Left kidney (tissue), 2 donors: ENCODE results near the gene HIVEP2. TPM values are rescaled to one million over a fixed set of nuclear protein-coding genes. Genes with fewer than 3 reads are reported as not detected.

Experiments used
- DNase-seq: peaks from one replicate; pipeline ENCODE4 v3.0.0-alpha.2; 2013
- polyA plus RNA-seq: library from polyadenylated mRNA; unstranded; fragments of 120-200 nt; gene quantifications from one replicate; pipeline ENCODE4 v1.2.1, GENCODE V29; 2013; ENCODE audit not compliant: insufficient read length

HIVEP2 gene
- polyA plus RNA-seq, 1 donor, result 12.3 TPM

DNA sequence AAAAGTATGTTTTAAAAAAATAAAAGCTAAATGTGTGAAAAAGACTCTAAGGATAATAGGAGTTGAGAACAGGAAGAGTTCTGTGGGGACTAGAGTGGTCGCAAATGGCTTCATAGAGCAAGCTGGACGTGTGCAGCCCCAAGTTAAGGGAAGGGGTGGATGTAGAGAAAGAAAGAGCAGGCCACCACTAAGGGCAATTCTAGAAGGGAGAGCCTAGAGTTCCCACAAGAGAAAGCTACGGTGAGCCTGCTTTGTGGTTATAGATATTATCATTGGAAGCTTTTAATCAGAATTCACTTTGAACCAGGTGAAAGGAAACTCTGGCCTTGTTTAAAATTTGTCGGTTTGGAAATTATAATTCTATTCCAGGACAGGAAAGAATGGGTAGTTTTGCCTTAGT lies 101.6 kb downstream of the HIVEP2 start:
- no peak for DNase-seq

DNA sequence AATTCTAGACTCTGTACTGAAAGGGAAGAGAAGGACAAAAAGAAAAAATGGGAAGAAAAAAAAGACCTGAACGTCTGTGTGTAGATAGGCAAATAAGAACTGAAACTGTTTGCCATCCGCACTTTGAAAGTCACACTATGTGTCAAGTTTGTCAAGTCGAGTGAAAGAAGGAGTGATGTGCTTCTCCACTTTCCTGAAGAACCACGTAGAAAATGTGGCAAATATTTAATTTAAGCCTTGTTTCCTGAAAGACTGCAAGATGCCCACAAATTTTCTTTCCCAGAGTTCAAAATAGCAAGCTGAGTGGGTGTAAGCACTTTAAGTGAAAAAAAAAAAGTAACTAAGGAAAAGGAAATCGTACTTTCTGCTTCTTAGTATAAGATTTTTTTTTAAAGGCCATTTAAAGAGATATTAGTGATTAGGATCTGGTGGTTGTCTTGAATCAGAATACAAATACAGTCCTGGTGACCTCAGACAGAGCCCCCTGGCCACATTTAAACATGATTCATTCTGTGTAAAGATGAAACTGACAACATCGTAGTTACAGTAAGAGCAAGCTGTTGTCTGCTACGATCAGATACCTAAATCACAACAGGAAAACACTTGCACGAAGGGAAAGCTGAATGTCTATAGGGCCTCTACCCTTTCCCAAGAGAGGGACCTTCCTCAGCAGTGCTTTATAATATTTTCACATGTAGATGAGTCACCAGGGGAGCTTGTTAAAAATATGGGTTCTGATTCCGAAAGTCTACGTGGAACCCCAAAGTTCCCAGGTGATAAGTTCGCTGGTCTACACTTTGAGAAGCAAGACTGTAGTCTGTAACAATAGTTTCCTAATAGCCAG lies 102.3 kb downstream of the HIVEP2 start:
- no peak for DNase-seq

DNA sequence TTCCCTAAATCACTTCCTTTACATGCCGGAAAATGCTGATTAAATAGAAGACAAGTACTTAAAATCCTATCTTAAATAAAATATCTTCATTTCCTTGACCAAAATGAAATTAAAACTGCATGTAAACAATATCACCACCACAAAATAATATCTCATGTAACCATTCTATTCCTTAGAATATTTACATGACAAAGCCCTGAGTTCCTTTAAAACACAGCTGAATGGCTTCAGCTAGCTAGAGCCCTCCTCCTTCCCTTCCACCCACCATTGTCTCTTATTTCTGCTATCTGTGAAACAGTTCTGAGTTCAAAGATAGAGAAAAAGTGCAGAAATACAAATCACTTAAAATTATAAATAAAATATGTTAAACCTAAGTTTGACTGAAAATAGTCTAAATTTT lies 103.1 kb downstream of the HIVEP2 start:
- DNase-seq, result no peak

DNA sequence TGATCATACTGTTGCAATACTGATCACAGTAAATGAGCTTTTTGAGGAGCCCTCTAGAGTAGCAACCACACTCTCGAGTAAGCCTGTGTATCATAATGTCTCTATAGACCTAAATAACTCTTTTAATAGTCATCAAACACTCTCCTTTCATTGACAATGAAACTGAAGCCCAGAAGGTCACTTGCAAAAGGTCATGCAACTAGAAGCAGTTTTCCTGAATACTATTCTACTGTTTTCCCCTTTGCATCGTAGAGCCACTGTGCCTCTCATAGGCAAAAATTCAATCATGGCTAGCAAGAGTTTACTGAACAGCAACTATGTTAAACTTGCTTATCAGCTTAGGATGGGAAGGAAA lies 105.3 kb downstream of the HIVEP2 start:
- DNase-seq, result no peak

DNA sequence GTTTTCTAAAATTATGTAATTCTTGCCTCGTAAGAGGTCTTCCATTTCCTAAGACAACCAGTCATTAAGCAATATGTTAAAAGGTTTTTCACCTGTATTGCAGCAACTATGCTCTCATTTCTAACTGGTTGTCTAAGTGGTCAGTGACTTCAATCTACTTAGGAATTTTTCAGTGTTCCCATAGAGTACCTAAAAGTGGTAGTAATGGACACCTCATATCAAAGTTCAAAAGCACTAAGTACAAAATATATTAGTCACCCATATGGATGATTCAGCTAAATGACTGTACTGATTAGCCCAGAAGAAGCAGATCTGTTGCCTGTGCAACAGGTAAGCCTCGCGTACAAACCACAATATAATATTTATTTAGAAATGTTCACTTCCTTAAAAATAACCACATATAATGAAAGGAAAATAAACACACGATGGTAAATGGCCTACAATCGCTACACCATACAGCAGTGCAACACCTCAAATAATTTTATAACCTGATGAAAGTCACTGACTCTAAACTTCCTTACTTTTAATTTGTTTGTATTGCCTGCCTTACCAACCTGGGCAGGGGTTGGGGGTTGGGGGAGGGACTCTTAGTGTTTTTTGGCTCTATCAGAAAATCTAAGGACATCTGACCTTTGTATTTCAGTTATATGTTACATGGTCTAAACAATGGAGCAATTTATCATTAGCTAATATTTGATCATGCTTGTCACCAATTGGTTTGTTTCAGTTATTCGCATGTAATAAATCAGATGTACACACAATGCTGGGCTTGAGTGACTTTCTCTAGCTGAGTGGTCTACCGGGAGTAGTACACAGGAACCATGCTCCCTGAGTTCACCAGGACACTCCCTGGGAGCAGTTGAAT lies 105.9 kb downstream of the HIVEP2 start:
- no peak for DNase-seq

DNA sequence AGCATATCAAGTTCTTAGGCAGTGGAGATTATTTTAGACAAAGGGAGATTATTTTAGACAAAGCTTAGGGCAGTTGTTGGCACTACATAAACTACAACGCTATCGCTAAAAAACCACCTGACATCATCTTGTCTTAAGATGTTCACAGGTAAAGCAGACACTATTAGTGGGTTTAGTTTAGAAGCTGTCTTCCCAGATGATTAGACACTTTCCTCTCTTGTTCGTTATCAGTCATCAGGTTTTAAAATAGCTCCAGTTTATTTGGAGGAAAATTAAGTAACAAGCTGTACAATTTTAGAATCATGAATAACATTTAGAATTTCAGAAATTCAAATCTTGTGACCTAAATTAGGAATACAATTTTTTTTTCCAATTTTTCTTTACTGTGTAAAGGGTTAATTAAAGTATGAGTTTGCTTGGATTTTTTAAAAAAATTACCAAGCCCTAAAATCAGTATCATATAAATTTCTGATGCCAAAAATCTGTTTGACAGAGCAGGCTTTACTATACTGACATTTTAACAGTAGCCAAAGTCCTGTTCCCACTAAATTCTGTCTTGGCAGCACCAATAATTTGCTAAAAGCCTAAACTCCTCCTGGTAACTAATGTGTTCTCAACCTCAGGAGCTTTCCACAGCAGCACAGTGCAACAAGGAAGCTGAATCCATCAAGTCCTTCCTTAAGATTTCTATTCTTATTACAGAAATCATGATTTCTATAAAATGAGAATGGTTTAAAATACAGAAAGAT lies 109.0 kb downstream of the HIVEP2 start:
- no peak for DNase-seq

DNA sequence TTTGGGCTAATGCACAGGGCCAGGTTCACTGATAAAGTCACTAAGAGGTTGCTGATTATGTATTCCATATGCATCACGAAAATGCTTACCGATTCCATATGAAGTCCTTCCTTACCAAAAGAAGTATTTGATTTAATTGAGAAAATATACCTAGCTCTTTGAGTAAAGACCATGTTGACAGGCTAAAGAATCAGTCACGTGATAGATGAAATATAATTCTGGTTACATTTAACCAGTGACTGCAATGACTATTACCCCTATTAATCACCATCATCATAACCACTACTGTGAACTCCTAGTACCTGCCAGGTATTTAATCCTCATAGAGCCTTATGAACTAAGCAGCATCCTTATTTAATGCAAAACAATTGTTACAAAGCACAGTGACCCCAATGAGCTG lies 110.1 kb downstream of the HIVEP2 start:
- DNase-seq, result no peak

DNA sequence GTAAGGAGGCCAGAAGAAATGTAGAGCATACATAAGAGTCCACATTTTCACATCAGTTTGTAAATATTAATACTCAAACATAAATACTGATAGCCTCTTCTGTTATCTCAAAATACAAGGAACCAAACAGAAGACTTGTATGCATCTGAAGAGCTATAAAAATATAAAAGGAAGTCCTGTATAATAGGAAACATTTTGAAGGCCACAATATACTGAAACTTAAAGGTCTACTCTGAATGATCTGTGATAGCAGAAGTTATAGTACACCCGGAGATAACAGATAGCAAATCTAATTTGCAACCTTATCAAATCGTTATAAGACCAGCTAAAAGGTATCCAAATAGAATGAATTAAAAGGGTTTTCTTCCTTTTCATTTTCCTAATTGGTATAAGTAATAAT lies 111.2 kb downstream of the HIVEP2 start:
- no peak for DNase-seq

DNA sequence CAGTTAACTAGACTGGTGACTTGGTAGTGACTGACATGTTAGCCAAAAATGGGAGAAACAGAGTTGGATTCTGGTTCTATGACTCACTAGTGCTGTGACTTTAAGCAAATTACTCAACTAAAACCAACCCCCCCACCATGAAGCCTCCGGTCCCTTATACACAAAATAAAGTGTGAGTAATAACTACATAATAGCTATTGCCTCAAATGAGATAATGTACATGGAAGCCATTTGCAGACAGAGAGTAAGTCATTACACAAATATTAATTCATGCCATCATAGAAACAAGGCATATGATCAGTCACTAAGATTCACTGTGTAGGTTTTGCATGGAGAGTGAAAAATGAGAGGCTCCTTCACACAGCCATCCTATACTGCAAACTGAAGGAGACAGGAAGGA lies 111.9 kb downstream of the HIVEP2 start:
- no peak for DNase-seq

DNA sequence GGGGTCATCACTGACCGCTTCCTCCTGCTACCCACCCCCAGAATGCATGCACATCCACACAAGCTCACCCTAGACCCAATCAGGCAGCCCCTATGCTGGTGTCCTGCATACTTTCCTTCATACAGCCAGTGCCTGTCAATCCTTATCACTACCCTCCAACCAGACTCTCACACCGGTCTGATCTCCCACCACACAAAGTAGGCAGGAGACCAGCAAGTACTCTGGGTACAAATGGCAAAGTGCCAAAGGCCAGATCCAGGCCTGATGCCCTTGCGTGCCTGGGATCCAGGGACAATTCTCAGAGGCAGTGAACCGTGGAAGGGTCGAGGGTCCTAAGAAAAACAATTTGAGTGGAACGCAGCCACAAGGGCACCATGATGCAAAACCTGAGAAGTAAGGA lies 114.2 kb downstream of the HIVEP2 start:
- DNase-seq, result no peak

DNA sequence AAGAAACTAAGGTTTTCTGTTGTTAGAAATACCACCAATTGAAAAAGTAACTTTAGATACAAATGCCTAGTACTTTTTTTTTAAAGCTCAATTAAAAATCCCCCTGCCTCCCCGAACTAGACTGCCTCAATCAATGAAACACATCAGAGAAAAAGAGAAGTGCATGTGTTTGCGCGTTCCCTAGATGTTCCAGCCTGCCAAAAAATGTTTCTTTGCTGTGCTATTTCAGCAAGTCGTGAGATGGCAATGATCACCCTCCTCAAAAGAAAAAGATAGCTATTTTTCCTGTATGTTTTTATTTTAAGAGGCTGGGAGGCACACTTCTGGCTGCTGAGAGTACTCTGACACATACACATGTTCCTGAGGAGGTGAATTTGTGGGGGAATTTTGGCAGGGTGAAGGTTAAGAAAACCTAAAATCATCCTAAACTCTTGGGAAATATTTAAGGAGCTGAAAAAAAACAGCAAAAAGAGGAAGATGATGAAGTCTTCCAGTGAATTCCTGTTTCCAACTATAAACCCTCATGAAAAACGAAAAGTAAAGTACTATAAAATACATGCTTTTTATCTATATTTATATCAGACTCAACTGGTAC lies 114.8 kb downstream of the HIVEP2 start:
- DNase-seq, result no peak

DNA sequence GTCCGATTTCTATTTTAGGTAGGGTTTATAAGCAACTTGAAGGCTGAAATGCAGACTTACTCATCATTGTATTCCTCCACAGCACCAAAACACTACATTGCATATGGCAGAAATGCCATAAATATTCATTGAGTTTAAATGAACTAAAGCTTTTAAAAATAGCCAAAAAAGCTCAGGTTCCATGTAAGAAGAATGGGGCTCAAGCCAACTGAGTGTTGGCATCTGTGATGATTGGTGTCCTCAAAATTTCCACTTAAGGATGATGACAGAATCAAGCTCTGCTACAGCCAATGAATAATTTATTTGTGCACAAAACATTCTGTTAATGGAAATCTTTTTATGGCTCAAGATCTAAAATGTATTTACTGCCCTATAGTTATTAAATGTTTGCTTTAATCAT lies 115.4 kb downstream of the HIVEP2 start:
- DNase-seq, result no peak

DNA sequence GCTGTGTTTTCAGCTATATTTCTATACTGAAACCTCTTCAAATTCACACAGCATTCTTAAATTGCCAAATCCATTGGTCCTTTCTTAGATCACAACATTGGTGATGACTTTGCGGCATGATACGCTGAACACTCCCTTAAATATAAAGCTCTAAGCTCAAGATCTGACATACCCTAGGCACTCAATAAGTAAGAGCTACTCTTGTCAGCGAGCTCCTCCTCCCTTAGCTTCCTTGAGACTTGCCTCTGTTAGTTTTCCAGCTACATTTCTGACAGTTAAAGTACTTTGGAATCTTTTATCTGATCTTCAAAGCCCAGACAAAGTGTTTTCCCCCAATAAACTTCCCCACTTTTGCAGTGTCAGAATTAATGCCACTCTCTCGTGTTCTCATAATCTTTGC lies 117.0 kb downstream of the HIVEP2 start:
- DNase-seq, result no peak

DNA sequence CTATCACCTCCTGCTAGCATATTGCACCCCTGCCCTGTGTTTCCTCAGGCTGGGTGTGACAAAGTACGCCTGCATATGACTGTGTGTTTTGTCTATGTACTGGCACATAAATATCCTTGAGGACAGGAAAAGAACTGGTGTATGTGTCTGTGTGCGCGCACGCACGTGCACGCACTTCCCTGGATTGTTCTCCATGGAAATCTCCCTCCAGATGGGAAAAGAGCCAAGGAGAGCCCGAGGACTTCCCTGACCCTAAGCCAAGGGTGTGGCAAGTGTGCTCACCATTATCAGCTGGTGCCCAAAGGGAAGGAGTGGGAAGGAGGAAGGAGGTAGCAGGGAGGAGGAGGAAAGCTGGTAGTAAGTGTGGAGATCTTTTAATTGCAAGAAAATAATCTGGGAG lies 117.6 kb downstream of the HIVEP2 start:
- no peak for DNase-seq

DNA sequence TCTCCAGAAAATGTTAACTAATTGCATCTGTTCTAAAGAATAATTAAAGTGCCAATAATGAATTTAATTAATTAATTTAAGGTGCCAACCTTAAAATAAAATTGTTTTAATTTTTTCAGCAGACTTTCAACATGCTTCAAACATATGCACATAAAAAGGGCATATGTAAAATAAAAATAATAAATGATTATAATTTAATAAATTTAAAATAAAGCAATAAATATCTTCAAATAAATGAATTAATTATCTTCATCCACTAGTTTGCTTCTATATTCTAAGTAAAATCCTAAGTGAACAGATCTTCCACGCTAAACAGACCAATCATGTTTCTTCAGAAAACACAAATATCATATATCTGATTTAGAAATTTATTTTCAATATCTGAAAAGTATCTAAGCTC lies 119.2 kb downstream of the HIVEP2 start:
- DNase-seq, result no peak

DNA sequence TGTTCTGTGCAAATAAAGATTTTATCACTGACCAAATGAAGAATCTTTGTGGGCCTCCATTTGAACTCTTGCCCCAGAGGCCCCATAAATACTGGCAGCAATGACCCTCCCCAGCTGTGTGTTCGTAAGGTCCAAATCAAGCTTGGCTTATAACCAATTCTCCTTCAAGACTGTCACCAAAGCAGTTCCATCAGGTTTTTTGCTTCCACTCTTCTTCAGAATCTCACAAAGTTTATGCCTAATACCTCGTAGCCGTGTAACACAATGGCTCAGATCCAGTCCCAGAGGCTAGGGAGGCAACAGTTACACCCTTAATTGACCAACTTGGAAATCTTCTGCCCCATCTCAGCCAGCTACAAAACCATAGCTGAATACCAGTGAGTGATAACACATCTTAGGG lies 120.5 kb downstream of the HIVEP2 start:
- DNase-seq, result no peak

DNA sequence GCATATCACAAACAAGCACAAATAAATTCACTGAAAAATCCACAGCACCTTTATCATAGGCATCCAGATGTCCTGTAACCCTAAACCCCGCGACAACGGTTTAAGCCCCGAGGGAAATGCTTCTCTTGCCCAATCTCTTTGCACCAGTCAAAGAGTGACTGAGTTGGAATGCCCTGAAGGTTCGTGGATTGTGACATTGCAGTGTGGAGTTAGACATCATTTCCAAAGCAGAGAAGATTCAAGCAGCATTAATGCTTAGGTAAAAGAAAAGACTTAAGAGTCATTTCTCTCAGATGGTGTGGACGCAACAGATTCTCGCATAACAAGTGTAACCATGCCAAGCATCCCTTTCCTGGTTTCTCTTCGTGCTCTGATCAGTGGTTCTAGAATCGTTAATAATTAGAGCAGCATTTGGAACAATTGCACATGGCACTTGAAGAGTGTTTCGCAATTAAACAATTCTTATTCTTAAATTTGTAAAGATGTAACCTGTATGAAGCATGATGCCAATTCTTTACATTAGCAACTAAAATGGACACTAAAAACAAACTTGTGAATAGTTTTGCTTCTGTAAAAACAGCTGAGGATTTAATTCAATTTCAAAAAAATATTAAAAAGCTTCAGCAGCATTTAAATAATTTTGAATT lies 121.6 kb downstream of the HIVEP2 start:
- DNase-seq, result no peak

DNA sequence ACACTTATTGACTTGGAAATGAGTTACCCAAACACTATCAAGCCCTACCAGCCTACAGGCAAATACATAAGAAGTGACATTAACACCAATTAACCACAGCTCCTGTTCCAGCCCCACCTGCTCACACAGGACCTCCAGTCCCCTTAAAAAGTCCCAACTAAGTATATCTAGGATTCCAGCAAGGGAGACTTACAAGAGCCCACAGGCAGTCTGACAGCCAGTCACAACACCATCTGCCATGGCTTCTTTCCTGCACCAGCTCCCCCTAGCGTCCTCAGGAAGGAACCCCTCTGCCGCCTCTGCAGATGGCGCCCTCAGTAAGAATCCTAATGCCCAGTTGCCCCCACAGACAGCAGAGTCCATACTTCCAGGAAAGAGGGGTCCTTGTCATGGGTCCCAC lies 122.1 kb downstream of the HIVEP2 start:
- no peak for DNase-seq

DNA sequence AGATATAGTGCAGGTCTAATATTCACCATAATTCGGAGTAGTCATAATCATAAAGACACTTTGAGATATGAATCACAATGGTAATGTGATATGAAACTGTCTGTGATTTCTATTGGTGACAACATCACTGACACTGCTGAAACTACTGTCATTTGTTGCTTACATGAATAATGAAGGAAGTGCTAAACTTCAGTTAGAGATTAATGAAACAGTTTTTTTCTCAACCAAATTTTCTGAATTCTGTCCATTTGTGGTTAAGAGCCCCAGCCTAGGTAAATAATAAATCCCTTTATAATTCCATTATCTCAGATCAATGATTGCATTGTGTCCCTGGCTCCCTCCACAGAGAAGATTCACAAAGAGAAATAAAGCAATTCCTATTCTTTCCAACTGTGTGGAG lies 122.6 kb downstream of the HIVEP2 start:
- DNase-seq, result no peak

DNA sequence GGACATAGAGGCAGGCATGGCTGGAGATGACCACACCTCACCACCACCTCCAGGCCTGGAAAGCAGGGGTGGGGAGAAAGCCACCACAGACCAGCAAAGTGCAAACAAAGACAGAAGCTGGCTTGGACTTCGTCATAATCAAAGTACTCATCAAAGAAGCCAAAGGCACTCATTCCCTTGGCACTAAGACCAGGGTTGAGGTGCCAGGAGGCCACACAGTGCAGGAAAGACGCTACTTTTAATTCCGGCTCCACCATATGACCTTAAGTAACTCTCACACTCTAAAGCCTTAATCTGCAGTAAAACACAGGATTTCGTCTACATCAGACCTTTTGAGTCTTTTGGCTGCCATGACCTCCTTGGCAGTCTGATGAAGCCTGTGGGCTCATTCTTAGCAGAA lies 123.1 kb downstream of the HIVEP2 start:
- no peak for DNase-seq

DNA sequence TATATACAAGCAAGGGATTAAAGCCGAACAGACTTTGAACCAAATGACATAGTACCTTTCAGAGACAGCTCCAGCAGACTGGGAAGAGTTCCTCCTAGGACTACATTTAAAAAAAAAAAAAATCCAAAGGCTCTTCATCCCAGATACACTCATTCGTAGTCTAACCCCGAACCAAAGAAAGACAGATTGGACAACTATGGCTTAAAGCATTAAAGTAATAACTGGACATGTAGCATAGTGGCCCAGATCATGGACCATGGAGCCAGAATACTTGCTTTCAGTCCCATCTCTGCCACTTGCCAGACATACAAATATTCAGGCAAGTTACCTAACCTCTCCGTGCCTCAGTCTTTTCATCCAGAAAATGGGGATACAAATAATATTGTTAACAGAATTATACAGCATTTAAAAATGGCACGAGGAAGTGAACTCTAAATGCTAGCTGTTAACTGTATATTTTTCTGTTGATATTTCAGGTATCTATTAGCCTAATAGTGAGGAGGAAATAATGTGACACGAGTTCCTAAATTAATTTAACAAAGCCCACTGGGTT lies 123.7 kb downstream of the HIVEP2 start:
- DNase-seq, result no peak
